HL-60 (cell line): ENCODE results near the gene HTRA1.

Source experiments
- GABPA ChIP-seq: IDR thresholded peaks from 2 replicates; pipeline ENCODE4 v1.6.1; 2012; ENCODE audit warnings: low read depth
- POLR2AphosphoS5 ChIP-seq: IDR thresholded peaks from 2 replicates; pipeline ENCODE4 v1.6.1; 2012; ENCODE audit warnings: low read depth
- SPI1 ChIP-seq: IDR thresholded peaks from 2 replicates; pipeline ENCODE4 v1.6.1; 2012; ENCODE audit warnings: low read depth, mild to moderate bottlenecking, borderline replicate concordance
- TF ChIP-seq, protein P1 (sequence below): IDR thresholded peaks from one replicate; pipeline ENCODE4 v1.5.1; 2011; ENCODE audit warnings: low read length, control low read depth, inconsistent platforms; ENCODE audit not compliant: insufficient read depth
- TF ChIP-seq, protein P2 (sequence below): IDR thresholded peaks from 2 replicates; pipeline ENCODE4 v1.6.1; 2012; ENCODE audit warnings: low read depth; ENCODE audit not compliant: insufficient replicate concordance

DNA sequence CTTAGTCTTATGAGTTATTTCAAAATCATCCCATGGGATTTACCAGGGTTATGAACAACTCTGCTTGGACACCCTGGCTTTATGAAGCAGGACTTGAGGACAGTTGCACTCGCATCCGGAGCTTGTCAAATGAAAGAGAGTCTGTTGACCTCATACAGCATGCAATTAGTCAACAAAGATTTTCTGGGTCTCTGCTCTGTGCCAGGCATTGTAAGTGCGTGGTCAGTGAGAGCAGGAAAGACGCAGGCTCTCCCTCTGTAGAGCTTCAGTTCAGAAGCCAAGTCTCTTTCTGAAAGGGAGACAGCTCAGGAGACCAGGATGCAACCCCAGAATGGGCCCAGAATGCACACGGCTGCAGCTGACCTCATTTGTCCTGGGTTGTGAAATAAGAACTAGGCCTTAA is 53.7 kb downstream of the HTRA1 start:
- TF ChIP-seq, protein P1, sequence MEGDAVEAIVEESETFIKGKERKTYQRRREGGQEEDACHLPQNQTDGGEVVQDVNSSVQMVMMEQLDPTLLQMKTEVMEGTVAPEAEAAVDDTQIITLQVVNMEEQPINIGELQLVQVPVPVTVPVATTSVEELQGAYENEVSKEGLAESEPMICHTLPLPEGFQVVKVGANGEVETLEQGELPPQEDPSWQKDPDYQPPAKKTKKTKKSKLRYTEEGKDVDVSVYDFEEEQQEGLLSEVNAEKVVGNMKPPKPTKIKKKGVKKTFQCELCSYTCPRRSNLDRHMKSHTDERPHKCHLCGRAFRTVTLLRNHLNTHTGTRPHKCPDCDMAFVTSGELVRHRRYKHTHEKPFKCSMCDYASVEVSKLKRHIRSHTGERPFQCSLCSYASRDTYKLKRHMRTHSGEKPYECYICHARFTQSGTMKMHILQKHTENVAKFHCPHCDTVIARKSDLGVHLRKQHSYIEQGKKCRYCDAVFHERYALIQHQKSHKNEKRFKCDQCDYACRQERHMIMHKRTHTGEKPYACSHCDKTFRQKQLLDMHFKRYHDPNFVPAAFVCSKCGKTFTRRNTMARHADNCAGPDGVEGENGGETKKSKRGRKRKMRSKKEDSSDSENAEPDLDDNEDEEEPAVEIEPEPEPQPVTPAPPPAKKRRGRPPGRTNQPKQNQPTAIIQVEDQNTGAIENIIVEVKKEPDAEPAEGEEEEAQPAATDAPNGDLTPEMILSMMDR = no peak
- TF ChIP-seq POLR2AphosphoS5 = no peak
- TF ChIP-seq, protein P2, sequence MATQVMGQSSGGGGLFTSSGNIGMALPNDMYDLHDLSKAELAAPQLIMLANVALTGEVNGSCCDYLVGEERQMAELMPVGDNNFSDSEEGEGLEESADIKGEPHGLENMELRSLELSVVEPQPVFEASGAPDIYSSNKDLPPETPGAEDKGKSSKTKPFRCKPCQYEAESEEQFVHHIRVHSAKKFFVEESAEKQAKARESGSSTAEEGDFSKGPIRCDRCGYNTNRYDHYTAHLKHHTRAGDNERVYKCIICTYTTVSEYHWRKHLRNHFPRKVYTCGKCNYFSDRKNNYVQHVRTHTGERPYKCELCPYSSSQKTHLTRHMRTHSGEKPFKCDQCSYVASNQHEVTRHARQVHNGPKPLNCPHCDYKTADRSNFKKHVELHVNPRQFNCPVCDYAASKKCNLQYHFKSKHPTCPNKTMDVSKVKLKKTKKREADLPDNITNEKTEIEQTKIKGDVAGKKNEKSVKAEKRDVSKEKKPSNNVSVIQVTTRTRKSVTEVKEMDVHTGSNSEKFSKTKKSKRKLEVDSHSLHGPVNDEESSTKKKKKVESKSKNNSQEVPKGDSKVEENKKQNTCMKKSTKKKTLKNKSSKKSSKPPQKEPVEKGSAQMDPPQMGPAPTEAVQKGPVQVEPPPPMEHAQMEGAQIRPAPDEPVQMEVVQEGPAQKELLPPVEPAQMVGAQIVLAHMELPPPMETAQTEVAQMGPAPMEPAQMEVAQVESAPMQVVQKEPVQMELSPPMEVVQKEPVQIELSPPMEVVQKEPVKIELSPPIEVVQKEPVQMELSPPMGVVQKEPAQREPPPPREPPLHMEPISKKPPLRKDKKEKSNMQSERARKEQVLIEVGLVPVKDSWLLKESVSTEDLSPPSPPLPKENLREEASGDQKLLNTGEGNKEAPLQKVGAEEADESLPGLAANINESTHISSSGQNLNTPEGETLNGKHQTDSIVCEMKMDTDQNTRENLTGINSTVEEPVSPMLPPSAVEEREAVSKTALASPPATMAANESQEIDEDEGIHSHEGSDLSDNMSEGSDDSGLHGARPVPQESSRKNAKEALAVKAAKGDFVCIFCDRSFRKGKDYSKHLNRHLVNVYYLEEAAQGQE = no peak
- no peak for TF ChIP-seq SPI1
- no peak for TF ChIP-seq GABPA
